GM12874 (cell line): ENCODE data around the gene SYNGR3.

ENCODE experiments used
- CTCF ChIP-seq: IDR thresholded peaks from 2 replicates; pipeline ENCODE4 v1.5.1; 2011; ENCODE audit warnings: low read depth, mild to moderate bottlenecking, control low read depth, low read length, moderate library complexity; ENCODE audit not compliant: insufficient read depth

Gene SYNGR3

GRCh38 chr16:2003827-2004641 lies 14.3 kb downstream of the SYNGR3 start:
- TF ChIP-seq CTCF = peak; percentile 98

DNA sequence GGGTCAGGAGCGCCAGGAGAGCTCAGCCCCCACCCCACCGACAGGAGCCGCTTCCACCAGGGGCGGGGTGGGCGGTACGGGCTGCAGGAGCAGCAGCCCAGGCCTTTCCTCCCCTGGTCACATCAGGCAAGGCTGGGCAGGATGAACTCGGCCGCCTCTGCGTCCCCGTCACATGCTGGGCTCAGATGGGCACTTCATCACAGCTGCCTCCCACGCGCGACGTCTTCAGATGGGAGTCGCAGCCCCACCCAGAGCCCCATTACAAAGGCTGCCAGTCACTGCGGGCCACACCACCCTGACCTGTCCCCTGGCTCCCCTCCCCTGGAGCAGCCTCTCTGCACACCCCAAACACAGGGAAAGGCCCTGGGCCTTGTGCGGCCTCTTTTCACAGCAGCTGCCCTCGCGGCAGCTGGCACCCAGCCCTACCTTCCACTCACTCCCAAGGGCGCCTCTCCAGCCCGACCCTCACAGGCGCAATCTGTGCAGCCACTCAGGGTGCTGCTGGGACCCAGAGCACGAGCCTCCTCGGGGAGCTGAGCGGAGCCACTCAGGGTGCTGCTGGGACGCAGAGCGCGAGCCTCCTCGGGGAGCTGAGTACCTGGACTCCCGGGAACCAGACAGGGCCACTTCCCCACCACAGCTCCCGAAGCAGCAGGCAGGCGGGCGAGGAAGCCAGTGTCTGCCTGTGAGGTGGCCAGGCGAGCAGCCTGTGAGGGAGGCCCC lies 15.2 kb downstream of the SYNGR3 start:
- TF ChIP-seq CTCF = no peak

- TF ChIP-seq CTCF = peak; percentile 16; the same call in 1 of the 2 replicates
Measured at GRCh38 chr16:2005646-2006045, 15.9 kb downstream of the SYNGR3 start.

- TF ChIP-seq CTCF = no peak
Measured at GRCh38 chr16:2006317-2006716, 16.5 kb downstream of the SYNGR3 start.

- no peak for TF ChIP-seq CTCF
Measured at GRCh38 chr16:2007081-2007836, 17.5 kb downstream of the SYNGR3 start.

- no peak for TF ChIP-seq CTCF
Measured at GRCh38 chr16:2008009-2008526, 18.3 kb downstream of the SYNGR3 start.

DNA sequence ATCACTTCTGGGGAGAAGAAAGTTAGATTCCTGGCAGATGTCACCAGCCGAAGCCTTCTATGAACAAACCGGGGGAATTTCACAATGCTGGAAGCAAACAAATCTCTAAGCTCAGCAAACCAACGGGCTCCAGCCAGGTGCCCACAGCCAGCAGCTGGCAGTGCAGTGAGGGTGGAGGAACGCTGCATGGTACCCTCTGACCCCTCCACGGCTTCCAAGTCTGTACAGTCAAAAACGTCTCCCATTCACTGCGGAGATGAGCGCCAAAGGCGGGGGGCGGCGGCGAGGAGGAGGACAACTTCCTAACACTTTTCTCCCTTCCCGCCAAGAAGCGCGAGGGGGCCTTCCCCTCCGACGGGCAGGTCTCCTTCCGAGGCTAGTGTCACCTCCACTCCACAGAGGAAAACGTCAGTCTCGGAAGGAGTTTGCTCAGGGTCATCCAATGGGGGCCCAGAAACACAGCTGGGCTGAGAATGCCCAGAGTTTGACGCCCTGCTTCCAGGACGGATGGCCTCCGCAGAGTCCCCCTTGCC lies 18.9 kb downstream of the SYNGR3 start:
- TF ChIP-seq CTCF = no peak
